GM15510 (cell line): ENCODE results near the gene CDC42EP5.
A peak's percentile ranks its signal among the peaks of the same experiment; 100 is the strongest.

Experiments
- POLR2A ChIP-seq: IDR thresholded peaks from 3 replicates; pipeline ENCODE4 v1.6.1; 2011; ENCODE audit warnings: borderline replicate concordance; ENCODE audit not compliant: insufficient read length; ENCODE audit errors: extremely low read depth

The CDC42EP5 gene

DNA sequence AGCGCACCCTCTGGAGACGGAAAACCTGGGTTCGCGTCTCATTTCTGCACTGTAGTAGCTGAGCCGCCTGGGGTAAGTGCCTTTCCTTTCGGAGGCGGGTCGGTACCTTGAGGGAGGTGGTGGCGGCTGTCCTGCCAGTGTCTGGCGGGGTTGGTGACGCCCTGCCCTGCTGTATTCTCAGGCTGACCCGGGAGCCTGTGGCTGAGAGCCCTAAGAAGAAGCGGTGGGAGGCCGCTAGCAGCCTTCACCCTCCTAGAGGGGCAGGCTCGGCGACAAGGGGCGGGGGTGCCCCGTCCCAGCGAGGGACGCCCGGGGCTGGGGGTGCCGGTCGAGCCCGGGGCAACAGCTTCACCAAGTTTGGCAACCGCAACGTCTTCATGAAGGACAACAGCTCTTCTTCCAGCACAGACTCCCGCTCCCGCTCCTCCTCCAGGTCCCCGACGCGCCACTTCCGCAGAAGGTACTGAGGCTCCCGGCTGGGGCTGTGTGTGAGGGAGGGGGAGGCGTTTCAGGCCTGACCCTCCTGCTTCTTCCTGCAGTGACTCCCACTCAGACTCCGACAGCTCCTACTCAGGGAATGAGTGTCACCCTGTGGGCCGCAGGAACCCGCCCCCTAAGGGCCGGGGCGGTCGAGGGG is 17.2 kb downstream of the CDC42EP5 start:
- TF ChIP-seq POLR2A, result no peak

DNA sequence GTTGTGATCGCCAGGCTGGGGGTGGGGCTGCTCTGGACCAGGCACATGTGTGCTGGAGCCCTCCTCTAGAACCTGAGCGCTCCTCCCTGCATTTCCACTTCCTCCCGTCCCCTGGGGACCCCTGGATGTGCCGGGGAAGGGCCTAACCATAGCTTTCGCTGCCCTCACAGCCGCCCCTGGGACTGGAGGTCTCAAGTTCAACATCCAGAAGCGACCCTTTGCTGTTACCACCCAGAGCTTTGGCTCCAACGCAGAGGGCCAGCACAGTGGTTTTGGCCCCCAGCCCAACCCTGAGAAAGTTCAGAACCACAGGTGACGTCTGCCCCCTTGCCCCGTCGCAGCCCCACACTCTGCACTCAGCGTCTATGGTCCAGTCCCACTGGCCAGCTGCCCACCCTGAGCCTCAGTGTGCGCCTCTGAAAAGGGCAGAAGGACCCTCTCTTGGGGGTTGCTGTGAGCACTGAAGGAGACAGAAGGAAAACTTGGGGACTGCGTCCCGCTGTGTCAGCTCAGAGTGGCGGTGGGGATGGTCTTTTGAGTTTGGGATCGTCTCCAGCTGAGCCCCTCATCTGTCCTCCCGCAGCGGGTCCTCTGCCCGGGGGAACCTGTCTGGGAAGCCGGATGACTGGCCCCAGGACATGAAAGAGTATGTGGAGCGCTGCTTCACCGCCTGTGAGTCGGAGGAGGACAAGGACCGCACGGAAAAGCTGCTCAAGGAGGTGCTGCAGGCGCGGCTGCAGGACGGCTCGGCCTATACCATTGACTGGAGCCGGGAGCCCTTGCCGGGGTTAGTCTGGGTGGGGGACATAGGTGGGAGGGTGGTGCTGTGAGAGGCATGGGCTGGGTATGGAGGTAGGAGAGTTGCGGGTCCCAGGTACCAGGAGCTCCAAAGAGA is 18.1 kb downstream of the CDC42EP5 start:
- no peak for TF ChIP-seq POLR2A

DNA sequence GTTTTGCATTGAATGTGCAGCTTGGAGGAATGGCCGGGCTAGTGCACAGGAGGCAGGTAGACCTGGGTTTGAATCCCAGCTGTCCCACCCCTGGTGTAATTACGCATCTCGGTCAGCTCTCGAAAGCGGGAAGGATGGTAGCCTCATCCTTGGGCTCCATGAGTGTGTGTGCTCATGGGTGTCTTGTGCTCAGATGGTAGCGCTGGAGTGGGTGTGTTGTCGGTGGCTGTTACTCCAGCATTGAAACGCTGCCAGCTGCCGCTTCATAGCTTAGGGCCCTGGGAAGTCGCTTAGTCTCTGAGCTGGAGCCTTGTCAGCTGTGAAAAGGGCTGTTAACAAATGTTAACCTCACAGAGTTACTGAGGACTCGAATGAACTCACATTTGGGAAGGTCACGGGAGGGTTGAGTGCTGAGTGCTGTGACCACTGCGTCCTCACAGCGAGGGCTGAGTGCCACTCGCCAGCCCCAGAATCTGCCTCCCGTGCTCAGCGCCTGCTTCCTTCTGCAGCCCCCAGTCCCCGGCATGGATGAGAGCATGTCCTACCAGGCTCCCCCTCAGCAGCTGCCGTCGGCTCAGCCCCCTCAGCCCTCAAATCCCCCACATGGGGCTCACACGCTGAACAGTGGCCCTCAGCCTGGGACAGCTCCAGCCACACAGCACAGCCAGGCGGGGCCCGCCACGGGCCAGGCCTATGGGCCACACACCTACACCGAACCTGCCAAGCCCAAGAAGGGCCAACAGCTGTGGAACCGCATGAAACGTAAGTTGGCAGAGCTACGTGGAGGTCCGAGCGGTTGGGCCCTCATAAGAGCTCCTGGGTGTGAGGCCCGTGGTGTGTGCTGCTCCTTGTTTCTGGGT is 18.9 kb downstream of the CDC42EP5 start:
- no peak for TF ChIP-seq POLR2A

DNA sequence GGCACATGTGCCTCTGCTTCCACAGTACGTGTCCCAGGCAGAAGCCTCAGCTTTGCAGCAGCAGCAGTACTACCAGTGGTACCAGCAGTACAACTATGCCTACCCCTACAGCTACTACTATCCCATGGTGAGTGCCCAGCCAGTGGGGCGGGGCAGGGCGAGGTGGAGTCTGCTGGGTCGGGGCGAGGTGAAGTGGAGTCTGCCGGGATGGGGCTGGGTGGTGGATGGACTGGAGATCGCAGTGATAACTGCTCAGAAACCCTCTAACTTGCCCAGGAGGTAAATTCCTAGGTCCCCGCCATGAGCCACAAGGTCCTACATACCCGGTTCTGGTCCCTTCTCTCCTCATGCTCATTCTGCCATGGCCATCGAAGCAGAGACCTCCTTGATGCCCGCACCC is 20.5 kb downstream of the CDC42EP5 start:
- no peak for TF ChIP-seq POLR2A

DNA sequence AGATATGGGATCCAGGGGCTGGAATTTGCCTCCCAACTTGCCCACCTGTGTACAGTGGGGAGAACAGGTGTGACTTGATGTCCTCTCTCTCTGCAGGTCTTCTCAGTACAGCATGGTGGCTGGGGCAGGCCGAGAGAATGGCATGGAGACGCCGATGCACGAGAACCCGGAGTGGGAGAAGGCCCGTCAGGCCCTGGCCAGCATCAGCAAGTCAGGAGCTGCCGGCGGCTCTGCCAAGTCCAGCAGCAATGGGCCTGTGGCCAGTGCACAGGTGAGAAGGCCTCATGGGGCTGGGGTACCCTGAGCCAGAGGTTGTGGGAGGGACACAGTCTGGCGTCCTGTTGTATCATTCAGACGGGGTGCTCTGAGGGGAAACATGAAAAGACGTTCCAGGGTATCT is 21.1 kb downstream of the CDC42EP5 start:
- no peak for TF ChIP-seq POLR2A

DNA sequence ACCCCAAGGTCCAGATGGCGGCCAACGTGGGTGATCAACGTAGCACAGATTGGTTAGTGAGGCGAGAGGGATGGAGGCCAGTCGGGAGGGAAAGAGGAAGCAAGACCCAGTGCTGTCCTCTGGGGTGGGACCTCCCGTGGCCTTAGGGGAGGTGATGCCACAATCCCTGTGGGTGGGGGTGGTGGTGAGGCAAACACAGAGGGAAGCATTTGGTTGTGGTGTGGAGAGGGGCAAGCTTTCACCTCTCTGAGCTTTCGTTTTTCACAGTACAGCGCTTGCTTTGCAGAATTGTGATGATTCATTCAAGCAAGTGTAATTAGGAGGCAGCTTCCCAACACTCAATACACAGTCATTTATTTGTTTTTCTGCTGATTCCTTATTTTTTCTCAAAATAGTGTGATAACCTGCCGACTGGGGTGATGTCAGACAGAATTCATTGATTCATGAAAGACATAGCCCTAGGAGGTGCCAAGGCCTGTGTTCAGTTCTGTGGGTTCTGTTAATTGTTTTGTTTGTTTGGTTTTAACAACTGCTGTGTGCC is 21.7 kb downstream of the CDC42EP5 start:
- no peak for TF ChIP-seq POLR2A

DNA sequence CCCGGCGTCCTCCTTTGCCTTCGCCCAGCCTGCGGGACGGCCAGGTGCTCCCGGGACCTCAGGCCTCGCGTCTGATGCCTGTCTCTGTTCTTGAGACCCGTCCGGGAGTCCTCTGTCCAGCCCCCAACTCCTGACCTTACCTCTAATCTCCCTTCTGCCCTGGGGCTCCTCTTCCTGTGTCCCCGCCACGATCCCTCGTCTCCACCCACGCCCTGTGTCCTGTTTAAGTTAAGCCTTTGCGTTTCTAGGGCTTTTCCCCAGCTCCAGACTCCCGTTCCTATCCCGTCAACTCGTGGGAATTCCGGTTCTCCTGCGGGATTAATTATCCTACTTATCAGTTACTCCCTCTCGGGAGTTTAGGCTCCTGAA is 23.4 kb downstream of the CDC42EP5 start:
- no peak for TF ChIP-seq POLR2A

DNA sequence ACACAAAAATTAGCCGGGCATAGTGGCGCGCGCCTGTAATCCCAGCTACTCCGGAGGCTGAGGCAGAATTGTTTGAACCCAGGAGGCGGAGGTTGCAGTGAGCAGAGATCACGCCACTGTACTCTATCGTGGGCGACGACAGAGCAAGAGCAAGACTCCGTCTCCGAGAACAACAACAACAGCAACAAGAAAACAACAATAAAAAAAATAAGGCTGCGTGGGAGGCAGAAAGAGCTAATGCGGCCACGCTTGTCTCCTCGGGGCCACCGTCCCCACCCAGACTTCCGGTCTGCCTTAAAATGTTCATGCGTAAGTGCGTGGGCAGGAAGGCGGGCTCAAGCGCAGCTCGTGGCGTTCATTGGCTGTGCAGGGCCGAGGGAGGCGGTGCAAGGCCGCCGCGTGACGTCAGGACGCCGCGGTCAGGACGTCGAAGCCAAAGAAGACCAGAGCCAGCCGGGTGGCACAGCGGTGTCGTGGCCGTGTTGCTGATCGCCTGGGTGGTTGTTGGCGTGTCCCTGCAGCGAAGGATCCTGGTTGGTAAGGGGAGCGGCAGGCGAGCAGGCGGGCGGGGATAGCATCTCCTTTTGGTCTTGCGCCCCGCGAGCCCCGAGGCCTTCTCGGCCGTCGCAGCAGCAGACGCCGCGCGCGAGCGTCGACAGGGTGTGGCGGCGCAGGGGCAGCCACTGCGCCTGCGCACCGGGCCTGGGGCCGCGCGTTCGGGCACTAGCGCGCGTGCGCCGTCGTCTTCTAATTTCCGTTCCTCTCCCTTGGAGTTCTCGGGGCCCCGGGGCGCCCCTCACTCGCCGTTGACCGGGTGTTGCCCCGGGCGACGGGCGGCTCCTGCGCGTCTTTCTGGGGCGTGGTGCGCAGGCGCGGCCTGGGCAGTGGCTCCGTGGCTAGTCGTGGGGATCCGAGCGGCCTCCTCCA is 24.1 kb downstream of the CDC42EP5 start, which contains the start of gene LENG8:
Gene LENG8 (plus strand): TSS at position 426 of the 927 bp plus-strand sequence. CDS start 2,146 bp downstream, outside the sequence.
- peak; percentile 97 for TF ChIP-seq POLR2A

DNA sequence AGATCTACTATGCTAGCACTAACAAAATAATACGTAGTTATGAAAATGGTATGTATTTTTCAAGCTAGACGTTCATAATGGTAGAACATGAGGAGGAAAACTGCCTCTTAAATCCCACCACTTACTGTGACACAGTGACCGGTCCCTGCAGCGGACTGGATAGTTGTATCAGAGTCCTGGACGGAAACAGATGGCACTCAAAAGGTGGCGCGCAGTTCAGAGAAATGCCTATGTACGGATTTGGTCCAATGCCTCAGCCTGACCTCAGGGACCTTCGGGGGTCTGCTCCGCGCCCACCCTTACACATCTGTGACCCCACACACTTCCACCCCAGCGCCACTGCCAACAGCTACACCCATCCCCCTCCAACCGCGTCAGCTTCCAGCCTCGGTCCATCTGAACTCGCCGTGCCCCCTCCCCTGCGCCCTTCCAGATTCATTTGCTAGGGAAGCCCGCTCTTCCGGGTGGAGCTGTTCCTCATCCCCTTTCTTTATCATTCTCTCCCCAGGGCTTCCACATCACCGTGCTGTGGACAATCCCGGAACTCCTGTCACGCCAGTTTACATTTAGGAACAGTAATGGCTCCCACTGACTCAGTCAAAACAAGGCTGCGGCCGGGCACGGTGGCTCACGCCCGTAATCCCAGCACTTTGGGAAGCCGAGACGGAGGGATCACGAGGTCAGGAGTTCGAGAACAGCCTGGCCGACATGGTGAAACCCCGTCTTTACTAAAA is 24.9 kb downstream of the CDC42EP5 start:
- TF ChIP-seq POLR2A, result no peak

DNA sequence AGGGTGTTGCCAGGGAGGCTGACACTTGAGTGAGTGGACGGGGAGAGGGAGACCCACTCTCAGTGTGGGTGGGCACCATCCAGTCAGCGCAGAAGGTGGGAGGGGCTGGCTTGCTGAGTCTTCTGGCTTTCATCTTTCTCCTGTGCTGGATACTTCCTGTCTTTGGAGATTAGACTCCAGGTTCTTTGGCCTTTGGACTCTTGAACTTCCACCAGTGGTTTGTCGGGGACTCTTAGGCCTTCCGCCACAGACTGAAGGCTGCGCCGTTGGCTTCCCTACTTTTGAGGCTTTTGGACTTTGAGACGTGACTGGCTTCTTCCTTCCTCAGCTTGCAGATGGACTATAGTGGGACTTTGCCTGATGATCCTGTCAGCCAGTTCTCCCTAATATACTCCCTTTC is 28.4 kb downstream of the CDC42EP5 start:
- no peak for TF ChIP-seq POLR2A

DNA sequence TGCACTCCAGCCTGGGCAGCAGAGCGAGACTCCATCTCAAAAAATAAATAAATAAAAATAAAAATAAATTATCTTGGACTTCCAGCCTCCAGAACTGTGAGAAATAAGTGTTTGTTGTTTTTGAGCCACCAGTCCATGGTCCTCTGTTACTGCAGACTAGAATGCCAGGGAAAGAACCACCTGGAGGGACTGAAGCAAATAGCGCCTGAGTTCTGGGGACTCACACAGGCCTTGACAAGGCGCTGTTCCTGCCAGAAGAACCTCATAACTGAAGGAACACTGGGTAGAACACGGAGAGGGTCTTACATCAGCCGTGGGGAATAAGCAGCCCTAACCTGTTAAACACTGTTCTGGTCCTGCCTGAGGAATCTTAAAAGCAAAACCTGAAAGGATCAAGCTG is 32.5 kb downstream of the CDC42EP5 start:
- no peak for TF ChIP-seq POLR2A

DNA sequence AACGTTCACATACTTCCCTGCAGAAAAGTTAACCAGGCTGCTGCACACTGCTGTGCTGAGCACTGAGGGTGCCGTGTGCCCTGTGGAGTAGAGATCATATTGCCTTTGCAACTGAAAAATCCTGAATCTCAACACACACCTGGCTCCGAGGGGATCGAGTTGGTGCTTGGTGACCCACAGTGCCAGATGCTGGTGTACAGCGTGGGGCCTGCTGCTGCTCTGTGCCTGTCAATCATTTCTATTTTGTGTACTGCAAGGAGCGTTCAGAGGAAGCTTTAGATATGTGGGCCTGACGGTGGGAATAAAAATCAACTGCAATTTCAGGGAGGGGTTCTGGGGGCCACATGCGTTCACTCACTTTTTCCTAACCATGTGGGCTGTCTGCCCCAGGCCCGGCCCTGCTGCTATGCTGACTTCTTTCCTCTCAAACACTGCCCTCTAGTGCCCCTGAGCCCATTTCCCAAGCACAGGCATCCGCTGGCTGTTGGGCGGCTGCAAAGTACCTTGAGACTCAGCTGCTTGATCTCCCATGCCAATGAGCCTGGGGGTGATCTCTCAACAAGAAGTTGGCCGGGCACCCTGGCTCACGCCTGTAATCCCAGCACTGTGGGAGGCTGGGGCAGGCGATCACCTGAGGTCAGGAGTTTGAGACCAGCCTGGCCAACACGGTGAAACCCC is 33.8 kb downstream of the CDC42EP5 start:
- TF ChIP-seq POLR2A, result no peak

DNA sequence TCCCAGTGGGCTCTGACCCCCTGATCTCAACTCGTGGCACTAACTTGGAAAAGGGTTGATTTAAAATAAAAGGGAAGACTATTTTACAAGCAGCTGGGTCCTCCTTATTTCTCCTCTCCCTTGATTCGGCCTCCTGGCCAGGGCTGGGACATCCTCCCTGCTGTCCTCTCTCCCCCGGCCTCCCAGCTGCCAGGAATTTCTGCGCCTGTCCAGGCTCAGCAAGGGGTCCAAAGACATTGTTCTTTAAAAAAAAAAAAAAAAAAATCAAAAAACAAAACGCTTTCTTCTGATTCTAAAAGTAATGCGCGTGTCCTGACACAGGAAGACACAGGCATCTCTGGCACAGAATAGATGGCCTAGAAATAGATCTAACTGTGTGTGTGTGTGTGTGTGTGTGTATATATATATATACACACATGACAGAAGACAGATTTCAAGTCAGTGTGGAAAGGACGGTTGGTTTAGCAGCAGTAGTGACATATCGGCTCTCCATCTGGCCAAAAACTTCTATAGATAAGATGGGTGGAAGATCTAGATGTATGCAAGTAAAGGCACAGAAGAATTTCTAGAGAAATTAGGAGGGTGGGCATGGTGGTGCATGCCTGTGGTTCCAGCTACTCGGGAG is 36.4 kb downstream of the CDC42EP5 start:
- TF ChIP-seq POLR2A, result no peak

DNA sequence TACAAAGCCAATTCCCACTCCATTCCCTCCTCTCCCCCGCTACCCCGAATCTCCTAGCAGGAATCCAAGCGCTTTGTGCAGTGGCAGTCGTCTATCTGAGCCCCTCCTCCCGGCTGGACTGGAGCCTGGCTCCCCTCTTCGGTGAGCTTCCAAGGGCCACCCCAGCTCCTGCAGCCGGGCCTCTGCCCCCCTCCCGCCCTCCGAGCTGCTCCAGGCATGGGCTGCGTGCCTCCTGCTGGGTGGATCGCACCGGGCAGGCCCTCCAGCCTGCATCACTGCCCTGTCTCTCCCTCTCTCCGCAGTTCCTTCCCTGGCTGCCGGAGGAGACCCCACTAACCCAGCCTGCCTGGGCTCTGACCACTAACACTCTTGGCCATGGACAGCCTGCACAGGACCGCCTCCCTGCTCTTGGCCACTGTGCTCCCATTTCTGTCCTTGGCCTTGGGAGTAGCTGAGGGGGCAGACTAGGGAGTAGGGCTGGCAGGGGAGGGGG is 37.0 kb downstream of the CDC42EP5 start:
- no peak for TF ChIP-seq POLR2A
